GM12801 (cell line): Measurements from ENCODE around the gene TUBGCP2.

ENCODE experiments used
- TF ChIP-seq, protein P1 (sequence below): IDR thresholded peaks from one replicate; pipeline ENCODE4 v1.5.1; 2011; ENCODE audit warnings: control low read depth; ENCODE audit not compliant: insufficient read length; ENCODE audit errors: extremely low read depth

Gene TUBGCP2

GRCh38 chr10:133272964-133273420 lies 35.7 kb downstream of the TUBGCP2 start:
- TF ChIP-seq, protein P1, sequence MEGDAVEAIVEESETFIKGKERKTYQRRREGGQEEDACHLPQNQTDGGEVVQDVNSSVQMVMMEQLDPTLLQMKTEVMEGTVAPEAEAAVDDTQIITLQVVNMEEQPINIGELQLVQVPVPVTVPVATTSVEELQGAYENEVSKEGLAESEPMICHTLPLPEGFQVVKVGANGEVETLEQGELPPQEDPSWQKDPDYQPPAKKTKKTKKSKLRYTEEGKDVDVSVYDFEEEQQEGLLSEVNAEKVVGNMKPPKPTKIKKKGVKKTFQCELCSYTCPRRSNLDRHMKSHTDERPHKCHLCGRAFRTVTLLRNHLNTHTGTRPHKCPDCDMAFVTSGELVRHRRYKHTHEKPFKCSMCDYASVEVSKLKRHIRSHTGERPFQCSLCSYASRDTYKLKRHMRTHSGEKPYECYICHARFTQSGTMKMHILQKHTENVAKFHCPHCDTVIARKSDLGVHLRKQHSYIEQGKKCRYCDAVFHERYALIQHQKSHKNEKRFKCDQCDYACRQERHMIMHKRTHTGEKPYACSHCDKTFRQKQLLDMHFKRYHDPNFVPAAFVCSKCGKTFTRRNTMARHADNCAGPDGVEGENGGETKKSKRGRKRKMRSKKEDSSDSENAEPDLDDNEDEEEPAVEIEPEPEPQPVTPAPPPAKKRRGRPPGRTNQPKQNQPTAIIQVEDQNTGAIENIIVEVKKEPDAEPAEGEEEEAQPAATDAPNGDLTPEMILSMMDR: no peak

- TF ChIP-seq, protein P1: no peak
Observed at GRCh38 chr10:133272301-133272963, 36.2 kb downstream of the TUBGCP2 start.

- TF ChIP-seq, protein P1: no peak
Observed at GRCh38 chr10:133271521-133272300, 37.0 kb downstream of the TUBGCP2 start.

DNA sequence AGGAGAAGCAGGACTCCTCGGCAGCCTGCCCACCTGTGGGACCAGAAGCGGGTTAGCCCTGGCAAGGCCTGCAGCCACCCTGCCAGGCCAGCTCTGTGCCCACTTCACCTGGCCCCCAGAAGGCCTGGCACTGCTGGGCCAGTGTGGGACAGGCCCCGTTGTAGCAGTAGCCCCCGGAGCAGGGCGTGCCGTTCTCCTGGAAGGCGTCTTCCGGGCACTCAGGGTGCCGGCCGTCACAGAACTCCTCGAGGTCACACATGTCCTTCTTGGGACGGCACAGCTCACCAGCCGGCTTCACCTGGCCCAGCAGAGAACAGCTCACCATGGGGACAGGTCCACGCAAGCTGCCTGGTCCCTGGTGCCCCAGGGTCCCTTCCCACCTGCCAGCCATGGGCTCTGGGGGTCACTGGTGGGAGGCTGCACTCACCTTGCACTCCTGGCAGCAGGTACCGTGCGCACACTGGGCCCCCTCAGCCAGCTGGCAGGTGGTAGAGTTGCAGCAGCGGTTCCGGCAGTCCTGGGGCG lies 37.8 kb downstream of the TUBGCP2 start:
- TF ChIP-seq, protein P1: no peak

- TF ChIP-seq, protein P1: no peak
Observed at GRCh38 chr10:133270204-133270603, 38.5 kb downstream of the TUBGCP2 start.

DNA sequence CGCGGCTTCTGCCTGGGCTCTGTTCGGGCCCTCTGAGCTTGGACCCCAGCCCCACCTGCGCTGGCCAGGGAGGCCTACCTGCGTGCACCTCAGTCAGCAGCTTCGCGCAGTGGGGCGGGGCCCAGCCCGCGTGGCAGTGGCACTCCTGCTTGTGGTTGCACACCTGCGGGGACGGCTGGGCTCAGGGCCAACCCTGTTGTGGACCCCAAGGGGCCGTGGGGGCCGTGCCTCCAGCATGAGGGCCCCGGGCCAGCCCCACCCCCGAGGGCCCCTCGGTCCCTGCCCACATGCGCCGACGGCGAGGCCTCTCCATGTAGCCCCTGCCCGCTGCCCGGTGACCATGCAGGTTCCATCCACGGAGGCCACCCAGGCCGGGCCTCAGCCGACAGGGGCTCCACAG lies 39.3 kb downstream of the TUBGCP2 start:
- TF ChIP-seq, protein P1: no peak

DNA sequence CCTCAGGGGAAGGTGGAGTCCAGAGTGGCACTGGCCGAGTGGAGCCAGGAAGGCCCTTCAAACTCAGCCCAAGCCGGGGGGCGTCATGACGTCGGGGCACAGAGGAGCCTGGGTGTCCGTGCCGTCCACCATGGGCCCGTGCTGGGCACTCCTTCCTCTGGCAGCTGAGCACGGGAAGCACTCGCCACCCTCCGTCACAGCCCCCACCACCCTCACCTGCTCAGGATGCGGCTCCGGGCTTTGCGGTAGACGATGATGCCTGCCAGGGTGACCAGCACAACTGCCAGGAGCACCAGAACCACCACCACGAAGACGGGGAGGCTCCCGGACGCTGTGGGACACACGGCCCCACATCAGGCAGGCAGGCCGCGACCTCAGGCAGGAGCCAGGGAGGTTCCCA lies 40.1 kb downstream of the TUBGCP2 start:
- TF ChIP-seq, protein P1: no peak
